Subcutaneous adipose tissue (tissue), 4 donors: ENCODE results near the gene ENPP1. TPM values are rescaled to one million over a fixed set of nuclear protein-coding genes. Genes with fewer than 3 reads are reported as not detected.

Experiments
- CTCF ChIP-seq: fragments of 450-650 bp; IDR thresholded peaks from one replicate; pipeline ENCODE4 v1.5.1; 2016; ENCODE audit warnings: low read depth, mild to moderate bottlenecking, control low read depth, antibody characterized with exemption, moderate library complexity
- total RNA-seq, 4 donors: library from RNA; depleted of rRNA; stranded (reverse); fragments of >200 nt; gene quantifications; one replicate each; pipeline ENCODE4 v1.1.0, GENCODE V29; 2016

Gene ENPP1
- total RNA-seq, 4 donors from 2014 or later = 67.0 to 86.8 (median 74.9) TPM

GRCh38 chr6:131875647-131876046 is 67.8 kb downstream of the ENPP1 start:
- TF ChIP-seq CTCF = no peak

GRCh38 chr6:131876545-131876944 is 68.7 kb downstream of the ENPP1 start:
- no peak for TF ChIP-seq CTCF

GRCh38 chr6:131877999-131878789 is 70.4 kb downstream of the ENPP1 start:
- no peak for TF ChIP-seq CTCF

- no peak for TF ChIP-seq CTCF
Observed at GRCh38 chr6:131883016-131883415, 75.2 kb downstream of the ENPP1 start.

GRCh38 chr6:131885237-131885636 is 77.4 kb downstream of the ENPP1 start:
- TF ChIP-seq CTCF = no peak

DNA sequence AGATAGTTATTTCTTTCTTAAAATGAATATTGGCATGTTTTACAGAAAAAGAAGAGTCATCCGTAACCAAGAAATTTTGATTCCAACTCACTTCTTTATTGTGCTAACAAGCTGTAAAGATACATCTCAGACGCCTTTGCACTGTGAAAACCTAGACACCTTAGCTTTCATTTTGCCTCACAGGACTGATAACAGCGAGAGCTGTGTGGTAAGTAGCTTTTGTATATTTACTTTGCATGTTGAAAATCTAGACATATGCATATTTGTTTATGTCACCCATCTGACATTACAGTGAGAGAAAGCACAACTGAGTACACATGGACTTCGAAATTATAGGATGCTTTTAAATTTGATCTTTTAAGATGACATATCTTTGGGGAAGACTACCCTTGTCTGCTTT is 78.7 kb downstream of the ENPP1 start:
- TF ChIP-seq CTCF = no peak

DNA sequence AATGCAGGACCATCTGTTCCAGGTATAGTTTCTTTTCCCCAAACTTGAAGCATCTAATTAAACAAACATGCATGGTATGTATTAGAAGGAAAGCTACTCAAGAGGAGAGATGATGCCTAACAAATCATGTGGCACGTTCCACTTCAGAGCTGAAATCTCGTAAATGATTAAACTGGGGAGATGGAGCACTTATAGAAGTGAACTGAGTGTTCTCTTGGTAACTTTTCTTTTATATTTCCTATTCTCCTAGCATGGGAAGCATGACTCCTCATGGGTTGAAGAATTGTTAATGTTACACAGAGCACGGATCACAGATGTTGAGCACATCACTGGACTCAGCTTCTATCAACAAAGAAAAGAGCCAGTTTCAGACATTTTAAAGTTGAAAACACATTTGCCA is 82.3 kb downstream of the ENPP1 start:
- TF ChIP-seq CTCF = no peak
